ENCODE data around the gene INPP4B. TPM values are rescaled to one million over a fixed set of nuclear protein-coding genes. Genes with fewer than 3 reads are reported as not detected.

INPP4B gene
- total and polyA plus RNA-seq, 2 experiments from 2014 or later, result 20.3 to 27.5 TPM

DNA sequence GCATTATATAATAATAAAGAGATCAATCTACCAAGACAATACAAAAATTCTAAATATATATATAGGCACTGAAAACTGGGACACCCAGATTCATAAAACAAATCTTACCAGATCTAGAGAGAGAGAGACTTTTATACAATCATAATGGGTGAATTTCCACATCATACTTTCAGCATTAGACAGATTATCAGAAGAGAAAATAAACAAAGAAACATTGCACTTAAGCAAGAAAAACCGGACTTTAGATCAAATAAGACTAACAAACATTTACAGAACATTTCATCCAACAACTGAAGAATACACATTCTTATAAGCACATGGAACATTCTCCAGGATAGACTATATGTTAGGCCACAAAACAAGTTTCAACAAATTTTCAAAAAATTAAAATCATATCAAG lies 245.1 kb downstream of the INPP4B start:
- H3F3A ChIP-seq (ENCODE audit: insufficient read depth), result no peaks in the 10 kb centered on the region
- no peaks in the 10 kb centered on the region for H3K27me3 ChIP-seq (replicated peaks; ENCODE audit: insufficient read depth)
- H3K9me3 ChIP-seq (ENCODE audit: low read depth), result peaks cover 5% of the 10 kb centered on the region
- WGBS, 2 experiments (ENCODE audit: low coverage in 1 of 2, low lambda C conversion rate in 2 of 2, missing lambda C conversion rate in 2 of 2), result 67 to 74% methylated on average over 1 of the region's 1 CpG
- H3K9ac ChIP-seq, result peak overlapping the region; percentile 63
- no peaks in the 10 kb centered on the region for H4K20me1 ChIP-seq (ENCODE audit: insufficient read depth)
- peaks cover 10% of the 10 kb centered on the region for H3K4me1 ChIP-seq (ENCODE audit: insufficient read depth)
- no peaks in the 10 kb centered on the region for H3K9me2 ChIP-seq (ENCODE audit: insufficient read depth)
- peak overlapping the region; percentile 30 for H3K27ac ChIP-seq
- H2AFZ ChIP-seq, result peak overlapping the region; percentile 70
- H3K36me3 ChIP-seq (ENCODE audit: low read depth), result peaks cover 5% of the 10 kb centered on the region; the same call in 1 of the 2 replicates
- in situ Hi-C loops (cut with MboI), result no loop called here
- peak overlapping the region; percentile 58 for H3K4me3 ChIP-seq
- peak; percentile 25 for DNase-seq
- TF ChIP-seq EZH2 (IDR thresholded peaks at IDR 0.05; ENCODE audit: insufficient read depth, poor library complexity, severe bottlenecking) (no peak), EZH2phosphoT487 (IDR thresholded peaks at IDR 0.05; ENCODE audit: insufficient read depth, low read depth) (no peak)
- peak overlapping the region; percentile 64 for H3K4me2 ChIP-seq (ENCODE audit: unreplicated experiment)
- H3K79me2 ChIP-seq (ENCODE audit: insufficient read depth), result peaks cover 12% of the 10 kb centered on the region

DNA sequence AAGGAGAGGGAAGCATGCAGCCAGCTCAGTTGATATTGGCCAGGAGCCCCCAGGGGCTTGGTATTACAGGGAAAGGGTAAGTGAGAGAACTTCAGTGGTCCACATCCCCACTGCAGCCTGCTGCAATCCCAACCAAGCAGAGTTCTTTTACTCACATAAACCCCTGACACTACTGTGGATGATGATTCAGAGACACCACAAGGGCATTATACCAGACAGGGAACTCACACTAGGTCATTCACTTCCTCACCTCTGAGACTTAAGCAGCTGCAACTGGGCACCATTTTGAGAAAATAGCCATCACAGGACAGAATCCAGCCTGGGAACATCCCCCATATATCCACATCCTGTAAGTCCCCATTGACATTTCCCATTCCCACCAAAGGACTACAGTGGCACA lies 248.0 kb downstream of the INPP4B start:
- H3F3A ChIP-seq (ENCODE audit: insufficient read depth), result no peaks in the 10 kb centered on the region
- H3K79me2 ChIP-seq (ENCODE audit: insufficient read depth), result peaks cover 12% of the 10 kb centered on the region
- no peak overlapping the region for H3K4me2 ChIP-seq (ENCODE audit: unreplicated experiment)
- no peak overlapping the region for H3K9ac ChIP-seq
- H3K27me3 ChIP-seq (replicated peaks; ENCODE audit: insufficient read depth), result no peaks in the 10 kb centered on the region
- no peaks in the 10 kb centered on the region for H3K36me3 ChIP-seq (ENCODE audit: low read depth)
- no peaks in the 10 kb centered on the region for H4K20me1 ChIP-seq (ENCODE audit: insufficient read depth)
- TF ChIP-seq EZH2 (IDR thresholded peaks at IDR 0.05; ENCODE audit: insufficient read depth, poor library complexity, severe bottlenecking) (no peak), EZH2phosphoT487 (IDR thresholded peaks at IDR 0.05; ENCODE audit: insufficient read depth, low read depth) (no peak)
- H3K9me2 ChIP-seq (ENCODE audit: insufficient read depth), result no peaks in the 10 kb centered on the region
- H3K27ac ChIP-seq, result no peak overlapping the region
- in situ Hi-C loops (cut with MboI), result no loop called here
- H3K4me1 ChIP-seq (ENCODE audit: insufficient read depth), result peaks cover 10% of the 10 kb centered on the region
- peak; percentile 16 for DNase-seq
- no peaks in the 10 kb centered on the region for H3K9me3 ChIP-seq (ENCODE audit: low read depth)
- no peak overlapping the region for H2AFZ ChIP-seq
- no peak overlapping the region for H3K4me3 ChIP-seq

- no peak overlapping the region for H3K4me3 ChIP-seq
- WGBS, 2 experiments (ENCODE audit: low coverage in 1 of 2, low lambda C conversion rate in 2 of 2, missing lambda C conversion rate in 2 of 2), result 87 to 92% methylated on average over 3 of the region's 3 CpGs
- H3K79me2 ChIP-seq (ENCODE audit: insufficient read depth), result peaks cover 12% of the 10 kb centered on the region
- H3K4me1 ChIP-seq (ENCODE audit: insufficient read depth), result peaks cover 10% of the 10 kb centered on the region
- no peaks in the 10 kb centered on the region for H3K9me3 ChIP-seq (ENCODE audit: low read depth)
- DNase-seq, result no peak
- H3K9ac ChIP-seq, result no peak overlapping the region
- H3K36me3 ChIP-seq (ENCODE audit: low read depth), result no peaks in the 10 kb centered on the region
- no peaks in the 10 kb centered on the region for H3K9me2 ChIP-seq (ENCODE audit: insufficient read depth)
- no peak overlapping the region for H3K27ac ChIP-seq
- no peak for TF ChIP-seq EZH2phosphoT487 (IDR thresholded peaks at IDR 0.05; ENCODE audit: insufficient read depth, low read depth)
- no peak for TF ChIP-seq EZH2 (IDR thresholded peaks at IDR 0.05; ENCODE audit: insufficient read depth, poor library complexity, severe bottlenecking)
- in situ Hi-C loops (cut with MboI), result no loop called here
- no peak overlapping the region for H3K4me2 ChIP-seq (ENCODE audit: unreplicated experiment)
- H3F3A ChIP-seq (ENCODE audit: insufficient read depth), result no peaks in the 10 kb centered on the region
- no peaks in the 10 kb centered on the region for H4K20me1 ChIP-seq (ENCODE audit: insufficient read depth)
- no peaks in the 10 kb centered on the region for H3K27me3 ChIP-seq (replicated peaks; ENCODE audit: insufficient read depth)
- no peak overlapping the region for H2AFZ ChIP-seq
These were observed 249.5 kb downstream of the INPP4B start for GRCh38 chr4:142596595-142596994.

DNA sequence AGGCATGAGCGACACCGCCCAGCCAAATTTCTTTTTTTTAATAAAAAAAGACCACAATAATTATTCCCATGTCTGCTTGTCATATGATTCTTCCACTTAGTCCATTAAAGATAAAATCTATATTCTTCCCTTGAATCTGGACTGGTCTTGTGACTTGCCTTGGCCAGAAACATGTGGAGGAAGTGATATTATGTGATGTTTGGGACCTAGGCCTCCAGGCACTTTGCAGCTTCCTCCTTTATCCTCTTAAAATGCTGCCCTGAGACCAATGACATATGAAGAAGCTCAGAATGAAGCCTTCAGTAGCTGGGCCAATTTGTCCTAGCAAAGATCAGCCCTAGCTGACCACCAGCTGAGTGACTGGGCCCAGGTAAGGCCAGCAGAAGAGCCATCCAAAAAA lies 250.0 kb downstream of the INPP4B start:
- Histone ChIP-seq H4K20me1 (ENCODE audit: insufficient read depth) (no peaks in the 10 kb centered on the region), H3K4me3 (no peak overlapping the region), H3K79me2 (ENCODE audit: insufficient read depth) (peaks cover 12% of the 10 kb centered on the region), H2AFZ (no peak overlapping the region), H3F3A (ENCODE audit: insufficient read depth) (no peaks in the 10 kb centered on the region), H3K4me1 (ENCODE audit: insufficient read depth) (peaks cover 8% of the 10 kb centered on the region), H3K27me3 (replicated peaks; ENCODE audit: insufficient read depth) (no peaks in the 10 kb centered on the region), H3K36me3 (ENCODE audit: low read depth) (no peaks in the 10 kb centered on the region), H3K9me2 (ENCODE audit: insufficient read depth) (no peaks in the 10 kb centered on the region), H3K4me2 (ENCODE audit: unreplicated experiment) (no peak overlapping the region), H3K27ac (no peak overlapping the region), H3K9me3 (ENCODE audit: low read depth) (no peaks in the 10 kb centered on the region), H3K9ac (no peak overlapping the region)
- in situ Hi-C loops (cut with MboI), result no loop called here
- WGBS, 2 experiments (ENCODE audit: low coverage in 1 of 2, low lambda C conversion rate in 2 of 2, missing lambda C conversion rate in 2 of 2), result 84 to 95% methylated on average over 2 of the region's 2 CpGs
- no peak for DNase-seq
- TF ChIP-seq EZH2 (IDR thresholded peaks at IDR 0.05; ENCODE audit: insufficient read depth, poor library complexity, severe bottlenecking), result no peak
- TF ChIP-seq EZH2phosphoT487 (IDR thresholded peaks at IDR 0.05; ENCODE audit: insufficient read depth, low read depth), result no peak

GRCh38 chr4:142595222-142595871 lies 250.8 kb downstream of the INPP4B start:
- Histone ChIP-seq H3K9me2 (ENCODE audit: insufficient read depth) (no peaks in the 10 kb centered on the region), H3K9me3 (ENCODE audit: low read depth) (no peaks in the 10 kb centered on the region), H2AFZ (no peak overlapping the region), H4K20me1 (ENCODE audit: insufficient read depth) (no peaks in the 10 kb centered on the region), H3K36me3 (ENCODE audit: low read depth) (no peaks in the 10 kb centered on the region), H3K4me2 (ENCODE audit: unreplicated experiment) (no peak overlapping the region), H3K4me3 (no peak overlapping the region), H3K79me2 (ENCODE audit: insufficient read depth) (peaks cover 11% of the 10 kb centered on the region), H3F3A (ENCODE audit: insufficient read depth) (no peaks in the 10 kb centered on the region), H3K4me1 (ENCODE audit: insufficient read depth) (no peaks in the 10 kb centered on the region), H3K27me3 (replicated peaks; ENCODE audit: insufficient read depth) (no peaks in the 10 kb centered on the region), H3K27ac (no peak overlapping the region), H3K9ac (no peak overlapping the region)
- TF ChIP-seq EZH2phosphoT487 (IDR thresholded peaks at IDR 0.05; ENCODE audit: insufficient read depth, low read depth) (no peak), EZH2 (IDR thresholded peaks at IDR 0.05; ENCODE audit: insufficient read depth, poor library complexity, severe bottlenecking) (no peak)
- in situ Hi-C loops (cut with MboI), result no loop called here
- no peak for DNase-seq

Data from GM23248 (cell line).